GM12872 (cell line): ENCODE data around the gene IMPA2.

ENCODE experiments used
- CTCF ChIP-seq: IDR thresholded peaks from 3 replicates; pipeline ENCODE4 v1.5.1; 2011; ENCODE audit warnings: low read depth, mild to moderate bottlenecking, low read length, moderate library complexity; ENCODE audit not compliant: insufficient read depth

Gene IMPA2

GRCh38 chr18:12062974-12063373 lies 81.7 kb downstream of the IMPA2 start:
- TF ChIP-seq CTCF, result no peak

- no peak for TF ChIP-seq CTCF
Measured at GRCh38 chr18:12064086-12064763, 82.9 kb downstream of the IMPA2 start.

GRCh38 chr18:12065397-12065796 lies 84.1 kb downstream of the IMPA2 start:
- no peak for TF ChIP-seq CTCF

GRCh38 chr18:12066910-12067511 lies 85.7 kb downstream of the IMPA2 start:
- TF ChIP-seq CTCF, result no peak

GRCh38 chr18:12067671-12068070 lies 86.4 kb downstream of the IMPA2 start:
- no peak for TF ChIP-seq CTCF

- TF ChIP-seq CTCF, result no peak
Measured at GRCh38 chr18:12068950-12069320, 87.6 kb downstream of the IMPA2 start.

GRCh38 chr18:12072996-12073395 lies 91.7 kb downstream of the IMPA2 start:
- TF ChIP-seq CTCF, result no peak
